ENCODE data around the gene PRIM1.
"Not testable (repeated sequence)": the region's sequence is repeated elsewhere in the genome, so short reads cannot be mapped to it uniquely, and the experiment has no call there.

The PRIM1 gene
- total RNA-seq = 0.63 to 16.2 (median 9.0) reads per million in 18 experiments

GRCh38 chr12:56751712-56752598, at the start of gene PRIM1:
TSS of gene PRIM1 (minus strand) at chr12:56752323. CDS start at chr12:56752298, 25 bp downstream.
- peak; percentile 86 to 92 for DNase-seq

- no peak for DNase-seq
Observed at GRCh38 chr12:56800221-56800620, 48.1 kb upstream of the PRIM1 start.

GRCh38 chr12:56799345-56799744, 47.2 kb upstream of the PRIM1 start:
- DNase-seq = not testable (repeated sequence)

- not testable (repeated sequence) for DNase-seq
Observed at GRCh38 chr12:56795791-56796190, 43.7 kb upstream of the PRIM1 start.

GRCh38 chr12:56795046-56795562, 43.0 kb upstream of the PRIM1 start:
- DNase-seq = not testable (repeated sequence)

- DNase-seq = not testable (repeated sequence)
Observed at GRCh38 chr12:56793124-56793523, 41.0 kb upstream of the PRIM1 start.

GRCh38 chr12:56792678-56793077, 40.6 kb upstream of the PRIM1 start:
- DNase-seq = no peak

- not testable (repeated sequence) for DNase-seq
Observed at GRCh38 chr12:56789429-56789828, 37.3 kb upstream of the PRIM1 start.

- no peak for DNase-seq
Observed at GRCh38 chr12:56787498-56787897, 35.4 kb upstream of the PRIM1 start.

GRCh38 chr12:56785874-56786273, 33.8 kb upstream of the PRIM1 start:
- DNase-seq = no peak

GRCh38 chr12:56785141-56785865, 33.2 kb upstream of the PRIM1 start:
- DNase-seq = no peak

GRCh38 chr12:56781726-56782125, 29.6 kb upstream of the PRIM1 start:
- DNase-seq = no peak

- no peak for DNase-seq
Observed at GRCh38 chr12:56778756-56779155, 26.6 kb upstream of the PRIM1 start.

GRCh38 chr12:56776654-56777053, 24.5 kb upstream of the PRIM1 start:
- DNase-seq = no peak

GRCh38 chr12:56775638-56776037, 23.5 kb upstream of the PRIM1 start:
- peak; percentile 44 to 64 for DNase-seq

GRCh38 chr12:56773113-56773512, 21.0 kb upstream of the PRIM1 start:
- no peak for DNase-seq

GRCh38 chr12:56772625-56773024, 20.5 kb upstream of the PRIM1 start:
- no peak for DNase-seq

GRCh38 chr12:56769868-56770267, 17.7 kb upstream of the PRIM1 start:
- DNase-seq = no peak

GRCh38 chr12:56768424-56768823, 16.3 kb upstream of the PRIM1 start:
- DNase-seq = no peak

- peak; percentile 77 to 85 for DNase-seq
Observed at GRCh38 chr12:56766535-56766934, 14.4 kb upstream of the PRIM1 start.

- DNase-seq = no peak
Observed at GRCh38 chr12:56763753-56764657, 11.9 kb upstream of the PRIM1 start.

GRCh38 chr12:56761812-56762211, 9.7 kb upstream of the PRIM1 start:
- DNase-seq = no peak
